DND-41 (cell line): ENCODE measurements around the gene RALGPS2.

Experiments used
- ATAC-seq: fragments of 200-7000 bp; cut with Tn5 transposase; 3 replicates; pipeline ENCODE4 v1.9.1; 2021; ENCODE audit warnings: low read depth; ENCODE audit not compliant: insufficient read depth
- DNase-seq: peaks from one replicate; pipeline ENCODE4 v3.0.0-alpha.2; 2020
- H2AFZ ChIP-seq: 2 replicates; pipeline ENCODE4 v1.6.0; 2012; ENCODE audit warnings: low read depth, low read length
- H3K27ac ChIP-seq: 2 replicates; pipeline ENCODE4 v1.5.1; 2012; ENCODE audit warnings: low read length, inconsistent platforms
- H3K27me3 ChIP-seq: fragments of 200-600 bp; sonication (generic); 2 replicates; pipeline ENCODE4 v1.6.0; 2012; ENCODE audit warnings: low read length, mild to moderate bottlenecking, inconsistent platforms; ENCODE audit not compliant: insufficient read depth, poor library complexity
- H3K36me3 ChIP-seq: 2 replicates; pipeline ENCODE4 v1.5.1; 2012; ENCODE audit warnings: low read length, inconsistent platforms; ENCODE audit not compliant: insufficient read depth
- H3K4me1 ChIP-seq: 2 replicates; pipeline ENCODE4 v1.5.1; 2012; ENCODE audit warnings: mild to moderate bottlenecking, low read length; ENCODE audit not compliant: insufficient read depth
- H3K4me2 ChIP-seq: 2 replicates; pipeline ENCODE4 v1.6.0; 2012; ENCODE audit warnings: mild to moderate bottlenecking, moderate library complexity, low read length, inconsistent platforms; ENCODE audit not compliant: insufficient read depth
- H3K4me3 ChIP-seq, 2 experiments: fragments of 200-600 bp in 1 of 2; shearing (Covaris generic) in 1 of 2; 2 replicates each; pipeline ENCODE4 v1.5.1; 2012 to 2016; ENCODE audit warnings: inconsistent platforms in 2 of 2, low read length in 2 of 2, mild to moderate bottlenecking in 2 of 2, low read depth in 1 of 2, moderate library complexity in 1 of 2
- H3K79me2 ChIP-seq: 2 replicates; pipeline ENCODE4 v1.6.0; 2012; ENCODE audit warnings: low read length, inconsistent platforms; ENCODE audit not compliant: insufficient read depth
- H3K9ac ChIP-seq: 2 replicates; pipeline ENCODE4 v1.6.0; 2012; ENCODE audit warnings: low read depth, mild to moderate bottlenecking, inconsistent platforms, low read length, moderate library complexity
- H3K9me3 ChIP-seq: 2 replicates; pipeline ENCODE4 v1.5.1; 2012; ENCODE audit warnings: low read length, moderate library complexity, mild to moderate bottlenecking, inconsistent platforms; ENCODE audit not compliant: insufficient read depth, severe bottlenecking
- H4K20me1 ChIP-seq: 2 replicates; pipeline ENCODE4 v1.6.0; 2012; ENCODE audit warnings: low read length; ENCODE audit not compliant: insufficient read depth
- CTCF ChIP-seq: IDR thresholded peaks from 2 replicates; pipeline ENCODE4 v1.5.1; 2012; ENCODE audit warnings: borderline replicate concordance, low read length, moderate library complexity, mild to moderate bottlenecking; ENCODE audit not compliant: poor library complexity, severe bottlenecking; ENCODE audit errors: extremely low read depth
- EZH2 ChIP-seq: IDR thresholded peaks from 3 replicates; pipeline ENCODE4 v1.6.1; 2012; ENCODE audit warnings: borderline replicate concordance, low read depth, mild to moderate bottlenecking, moderate library complexity, low read length, inconsistent platforms; ENCODE audit not compliant: severe bottlenecking

RALGPS2 gene

GRCh38 chr1:178692564-178693327 lies 32.3 kb upstream of the RALGPS2 start:
- Histone ChIP-seq H4K20me1 (no peaks in the 10 kb centered on the region), H3K27me3 (no peaks in the 10 kb centered on the region)
- DNase-seq: no peak

GRCh38 chr1:178693366-178693765 lies 31.7 kb upstream of the RALGPS2 start:
- Histone ChIP-seq H4K20me1 (no peaks in the 10 kb centered on the region), H3K27ac (no peak overlapping the region), H3K36me3 (no peaks in the 10 kb centered on the region), H3K9me3 (no peaks in the 10 kb centered on the region), H3K9ac (no peak overlapping the region), H3K79me2 (no peaks in the 10 kb centered on the region), H3K4me3 (no peak overlapping the region), H2AFZ (no peak overlapping the region), H3K4me2 (no peak overlapping the region), H3K27me3 (no peaks in the 10 kb centered on the region), H3K4me1 (no peaks in the 10 kb centered on the region)
- TF ChIP-seq EZH2: no peak
- no peak for TF ChIP-seq CTCF
- no peak for ATAC-seq
- no peak for DNase-seq

More at GRCh38 chr1:178692564-178693327, 32.3 kb upstream of the RALGPS2 start:
- Histone ChIP-seq H3K4me1 (no peaks in the 10 kb centered on the region), H2AFZ (no peak overlapping the region), H3K79me2 (no peaks in the 10 kb centered on the region), H3K36me3 (no peaks in the 10 kb centered on the region), H3K4me3 (no peak overlapping the region), H3K4me2 (no peak overlapping the region), H3K9me3 (no peaks in the 10 kb centered on the region), H3K27ac (no peak overlapping the region), H3K9ac (no peak overlapping the region)
- no peak for TF ChIP-seq EZH2
- no peak for TF ChIP-seq CTCF
- no peak for ATAC-seq

- ATAC-seq: no peak
- Histone ChIP-seq H3K27ac (no peak overlapping the region), H3K27me3 (no peaks in the 10 kb centered on the region), H3K79me2 (no peaks in the 10 kb centered on the region), H3K4me2 (no peak overlapping the region), H3K9ac (no peak overlapping the region), H3K4me3 (no peak overlapping the region), H3K4me1 (no peaks in the 10 kb centered on the region), H3K36me3 (no peaks in the 10 kb centered on the region), H2AFZ (no peak overlapping the region), H3K9me3 (no peaks in the 10 kb centered on the region), H4K20me1 (no peaks in the 10 kb centered on the region)
- TF ChIP-seq CTCF (no peak), EZH2 (no peak)
- no peak for DNase-seq
Measured at GRCh38 chr1:178694923-178695525, 30.0 kb upstream of the RALGPS2 start.
